ENCODE results near the gene BCL3. TPM values are rescaled to one million over a fixed set of nuclear protein-coding genes. Genes with fewer than 3 reads are reported as not detected.
"Not testable (repeated sequence)": the region's sequence is repeated elsewhere in the genome, so short reads cannot be mapped to it uniquely, and the experiment has no call there.

Gene BCL3
- 4.4 and 7.0 TPM in 2 replicates for total RNA-seq (2014; rRNA removed; shearing (Covaris generic))

- DNase-seq (ENCODE audit: low spot score), result peak; percentile 46
Measured at GRCh38 chr19:44748426-44749254, at the start of gene BCL3. BCL3 (plus strand) TSS chr19:44748708; CDS start chr19:44748791, 83 bp downstream.

DNA sequence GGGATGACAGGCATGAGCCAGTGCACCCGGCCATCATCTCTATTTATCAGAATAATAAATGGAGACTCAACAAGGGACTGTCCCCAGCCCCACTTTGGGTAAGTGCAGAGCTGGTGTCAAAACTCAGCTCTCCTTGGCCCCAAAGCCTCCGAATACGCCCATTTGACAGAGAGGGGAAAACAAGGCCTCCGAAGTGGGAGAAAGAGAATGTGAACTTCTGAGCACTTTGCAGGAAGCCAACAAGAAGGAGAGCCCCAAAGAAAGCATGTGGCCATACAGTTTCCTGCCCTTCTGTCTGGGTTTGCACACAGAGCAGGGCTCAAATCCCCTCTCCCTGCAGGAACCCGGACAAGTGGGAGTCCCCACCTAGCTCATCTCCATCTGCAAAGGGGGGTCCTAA lies 48.0 kb upstream of the BCL3 start:
- DNase-seq (ENCODE audit: low spot score), result no peak

DNA sequence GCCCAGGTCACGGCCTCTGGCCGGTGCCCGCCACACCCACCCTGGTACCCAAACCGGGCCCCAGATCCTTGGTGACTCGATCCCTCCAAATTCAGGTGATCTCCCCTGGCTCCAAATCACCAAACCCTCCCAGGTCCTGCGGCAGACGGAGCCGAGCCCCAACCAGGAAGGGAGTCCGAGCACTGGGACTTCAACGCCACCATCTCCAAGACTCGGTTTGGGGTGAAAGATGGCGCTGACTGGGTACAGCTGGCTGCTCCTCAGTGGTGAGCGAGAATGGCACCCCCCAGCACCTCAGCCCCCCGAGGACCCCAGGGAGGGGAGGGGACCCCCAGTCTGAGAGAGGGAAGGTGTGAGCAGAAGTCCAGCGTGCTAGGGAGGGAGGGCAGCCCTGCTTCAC lies 47.3 kb upstream of the BCL3 start:
- DNase-seq (ENCODE audit: low spot score), result no peak

DNA sequence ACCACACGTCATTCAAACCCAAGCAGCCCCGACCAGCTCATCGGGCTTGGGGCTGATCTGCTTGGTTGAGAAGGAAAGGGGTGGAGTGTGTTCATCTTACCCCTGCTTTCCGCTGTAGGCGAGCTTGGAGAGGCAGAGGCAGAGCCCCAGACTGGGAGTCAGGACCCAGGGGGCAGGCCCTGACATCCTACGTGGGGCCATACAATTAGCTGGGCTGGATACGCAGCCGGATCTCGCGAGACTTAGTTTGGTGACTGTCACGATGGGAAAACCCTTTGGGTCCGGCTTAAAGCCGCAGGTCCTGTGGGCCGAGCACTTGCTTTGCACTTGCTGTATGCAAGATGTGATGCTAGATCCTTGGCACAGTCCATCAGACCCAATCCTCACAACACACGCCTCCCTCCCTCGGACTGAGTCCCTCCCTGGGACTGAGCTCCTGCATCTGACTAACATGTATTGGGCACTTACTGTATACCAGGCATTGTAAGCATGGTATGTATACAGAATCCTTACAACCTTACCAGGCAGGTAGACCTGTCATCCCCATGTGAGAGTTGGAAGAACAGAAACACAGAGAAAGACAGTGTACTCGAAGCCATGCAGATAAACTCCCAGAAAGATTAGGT lies 45.8 kb upstream of the BCL3 start:
- no peak for DNase-seq (ENCODE audit: low spot score)

- no peak for DNase-seq (ENCODE audit: low spot score)
Measured at GRCh38 chr19:44703336-44704078, 45.0 kb upstream of the BCL3 start.

- DNase-seq (ENCODE audit: low spot score), result no peak
Measured at GRCh38 chr19:44704982-44705381, 43.5 kb upstream of the BCL3 start.

DNA sequence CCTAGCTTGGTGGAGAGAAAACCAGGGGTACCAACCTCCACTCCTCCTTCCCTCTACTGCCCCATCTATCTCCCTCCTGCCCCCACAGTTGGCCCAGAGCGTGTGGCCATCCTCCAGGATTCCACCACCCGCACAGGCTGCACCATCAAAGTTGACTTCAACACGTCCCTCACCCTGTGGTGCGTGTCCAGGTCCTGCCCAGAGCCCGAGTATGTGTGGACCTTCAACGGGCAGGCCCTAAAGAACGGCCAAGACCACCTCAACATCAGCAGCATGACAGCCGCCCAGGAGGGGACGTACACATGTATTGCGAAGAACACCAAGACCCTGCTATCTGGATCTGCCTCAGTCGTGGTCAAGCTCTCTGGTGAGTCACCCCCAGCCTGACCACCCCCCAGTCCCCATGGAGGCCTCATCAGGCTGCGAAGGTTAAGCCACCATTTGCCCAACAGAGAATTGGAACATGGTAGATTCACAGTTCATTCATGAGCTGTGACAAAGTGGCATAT lies 43.0 kb upstream of the BCL3 start:
- no peak for DNase-seq (ENCODE audit: low spot score)

DNA sequence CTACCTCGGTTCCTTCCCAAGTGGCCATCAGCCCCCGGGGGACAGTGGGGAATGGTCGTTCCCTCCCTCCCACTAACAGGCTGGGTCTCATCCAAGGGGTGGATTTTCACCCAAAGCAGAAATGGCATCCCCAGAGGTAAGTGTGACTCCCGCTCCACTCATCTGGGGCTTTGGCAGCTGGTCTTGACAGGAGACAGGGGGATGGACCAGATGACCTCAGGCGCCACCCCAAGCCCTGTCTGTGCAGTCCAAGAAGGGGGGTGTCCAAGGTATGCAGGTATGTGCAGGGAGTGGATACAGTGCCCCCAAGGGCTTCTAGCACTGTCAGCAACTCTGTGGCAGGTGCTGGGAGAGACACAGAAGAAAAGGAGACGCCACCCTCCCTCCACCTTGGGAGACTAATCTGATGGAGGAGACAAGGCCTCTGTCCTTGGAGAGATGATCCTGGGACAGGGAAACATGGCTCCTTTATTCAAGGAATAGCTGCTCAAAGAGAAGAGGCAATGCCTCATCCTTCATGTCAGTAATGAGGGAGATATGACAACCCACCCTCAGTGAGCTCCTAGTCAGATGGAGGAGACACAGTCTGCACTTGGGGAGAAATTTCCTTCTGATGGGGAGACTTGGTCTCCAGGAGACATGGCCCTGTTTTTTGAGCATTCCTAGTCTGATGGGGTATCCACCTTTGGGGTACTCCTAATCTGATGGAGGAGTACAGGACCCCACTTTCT lies 41.8 kb upstream of the BCL3 start:
- no peak for DNase-seq (ENCODE audit: low spot score)

DNA sequence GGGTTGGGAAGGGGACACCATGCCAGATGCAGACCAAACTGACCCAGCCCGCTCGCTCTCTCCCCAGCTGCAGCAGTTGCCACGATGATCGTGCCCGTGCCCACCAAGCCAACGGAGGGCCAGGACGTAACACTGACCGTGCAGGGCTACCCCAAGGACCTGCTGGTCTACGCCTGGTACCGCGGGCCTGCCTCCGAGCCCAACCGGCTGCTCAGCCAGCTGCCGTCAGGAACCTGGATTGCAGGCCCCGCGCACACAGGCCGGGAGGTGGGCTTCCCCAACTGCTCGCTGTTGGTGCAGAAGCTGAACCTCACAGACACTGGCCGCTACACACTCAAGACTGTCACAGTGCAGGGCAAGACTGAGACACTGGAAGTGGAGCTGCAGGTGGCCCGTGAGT lies 40.7 kb upstream of the BCL3 start:
- no peak for DNase-seq (ENCODE audit: low spot score)

- no peak for DNase-seq (ENCODE audit: low spot score)
Measured at GRCh38 chr19:44708940-44709339, 39.6 kb upstream of the BCL3 start.

- DNase-seq (ENCODE audit: low spot score), result not testable (repeated sequence)
Measured at GRCh38 chr19:44709434-44710266, 38.9 kb upstream of the BCL3 start.

DNA sequence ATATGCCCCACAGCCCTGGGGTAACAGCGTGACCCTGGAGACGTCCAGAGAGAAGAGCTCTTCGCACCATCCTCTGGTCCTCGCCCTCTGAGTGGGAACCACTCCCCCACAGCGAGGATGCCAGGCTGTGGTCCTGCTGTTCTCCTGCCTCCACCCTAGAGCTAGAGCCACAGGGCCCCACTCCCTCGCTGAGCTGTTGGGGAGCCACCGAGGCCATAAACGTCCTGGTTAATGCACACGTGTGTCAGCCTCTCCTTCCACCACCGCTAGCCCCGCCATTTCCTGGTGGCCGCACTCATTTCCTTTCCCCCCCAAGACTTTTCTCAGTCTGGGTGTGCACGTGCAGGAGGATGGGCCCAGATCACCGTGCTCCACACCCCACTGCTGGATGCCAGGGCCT lies 38.0 kb upstream of the BCL3 start:
- no peak for DNase-seq (ENCODE audit: low spot score)

DNA sequence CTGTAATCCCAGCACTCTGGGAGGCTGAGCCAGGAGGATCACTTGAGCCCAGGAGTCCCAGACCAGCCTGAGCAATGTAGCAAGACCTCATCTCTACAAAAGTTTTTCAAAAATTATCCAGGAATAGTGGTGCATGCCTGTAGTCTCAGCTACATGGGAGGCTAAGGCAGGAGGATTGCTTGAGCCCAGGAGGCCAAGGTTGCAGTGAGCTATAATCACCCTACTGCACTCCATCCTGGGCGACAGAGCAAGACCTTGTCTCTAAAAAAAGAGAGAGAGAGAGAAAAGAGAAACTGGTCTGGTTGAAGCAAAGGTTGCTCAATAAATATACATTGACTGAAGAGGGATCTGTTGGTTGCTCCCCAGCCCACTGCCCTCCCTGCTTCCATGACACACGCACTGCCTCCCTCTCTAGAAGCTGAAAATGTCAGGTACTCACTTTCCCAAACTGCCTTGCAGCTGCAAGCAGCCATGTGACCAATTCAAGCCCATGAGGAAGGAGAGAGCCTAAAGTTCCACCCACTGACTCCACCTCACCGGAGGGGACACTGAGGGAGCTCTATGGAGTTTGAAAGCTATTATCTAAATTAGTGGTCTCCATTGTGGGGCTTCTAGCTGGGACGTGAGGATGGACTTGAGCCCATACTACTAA lies 35.5 kb upstream of the BCL3 start:
- no peak for DNase-seq (ENCODE audit: low spot score)

DNA sequence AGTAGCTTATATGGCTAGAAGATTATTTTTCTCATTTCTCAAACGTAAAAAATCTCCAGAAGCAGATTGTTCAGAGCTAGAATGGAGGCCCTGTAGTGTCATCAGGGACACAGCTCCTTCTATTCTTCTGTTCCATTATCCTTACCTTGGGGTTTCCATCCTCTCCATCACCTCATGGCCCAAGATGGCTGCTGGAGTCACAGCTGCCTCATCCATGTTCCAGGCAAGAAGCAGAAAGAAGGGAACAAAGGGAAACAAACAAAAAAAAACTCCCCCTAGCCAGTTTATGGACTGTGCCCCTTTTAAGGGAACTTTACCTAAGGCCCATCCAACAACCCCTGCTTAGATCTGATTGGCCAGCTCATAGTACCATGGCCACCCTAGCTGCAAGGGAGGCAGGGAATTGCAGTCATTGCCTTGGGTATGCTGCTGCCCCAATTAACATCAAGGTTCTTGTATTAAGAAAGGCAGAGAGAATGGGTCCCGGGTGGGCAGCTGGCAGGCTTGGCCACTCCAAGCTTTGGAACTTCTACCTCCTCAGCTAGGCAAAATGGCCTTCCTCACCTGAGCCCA lies 33.8 kb upstream of the BCL3 start:
- no peak for DNase-seq (ENCODE audit: low spot score)

- no peak for DNase-seq (ENCODE audit: low spot score)
Measured at GRCh38 chr19:44717603-44718002, 30.9 kb upstream of the BCL3 start.

DNA sequence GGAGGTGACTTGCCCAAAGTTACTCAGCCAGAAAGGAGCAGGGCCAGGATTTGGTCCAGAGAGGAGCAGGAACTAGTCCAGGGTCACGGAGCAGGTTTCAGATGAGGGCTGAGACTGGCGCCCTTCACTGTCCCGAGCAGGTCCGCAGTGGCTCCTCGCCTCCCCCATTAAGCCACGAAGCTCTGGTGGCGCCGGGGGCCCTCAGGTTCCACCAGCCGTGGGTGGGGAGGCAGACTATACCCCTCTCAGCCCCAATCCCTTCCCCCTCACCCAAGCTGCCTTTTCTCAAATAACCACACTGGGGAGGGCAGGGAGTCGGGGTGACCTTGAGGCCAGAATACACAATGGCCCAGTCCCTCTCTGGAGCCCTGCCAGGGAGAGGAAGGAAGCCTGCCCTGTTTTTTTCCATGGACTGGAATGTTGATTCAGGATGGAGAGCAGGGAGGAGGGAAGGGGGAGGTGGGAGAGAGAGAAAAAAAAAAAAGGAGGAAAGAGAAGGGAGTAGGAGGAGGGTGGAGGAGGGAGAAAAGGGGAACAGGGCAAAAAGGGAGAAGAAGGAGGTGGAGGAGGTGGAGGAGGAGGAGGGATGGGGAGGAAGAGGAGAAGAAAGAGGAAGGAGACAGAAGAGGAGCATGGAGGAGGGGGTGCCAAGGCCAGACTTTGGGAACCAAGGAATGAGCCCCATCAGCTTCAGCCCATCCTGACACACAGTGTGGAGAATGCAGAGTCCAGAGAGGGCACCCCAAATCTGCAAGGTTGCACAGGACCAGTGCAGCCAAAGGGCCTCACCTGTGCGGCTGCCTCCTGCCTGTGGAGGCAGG lies 29.9 kb upstream of the BCL3 start:
- peak; percentile 75 for DNase-seq (ENCODE audit: low spot score)

GRCh38 chr19:44719262-44719701 lies 29.2 kb upstream of the BCL3 start:
- no peak for DNase-seq (ENCODE audit: low spot score)

GRCh38 chr19:44720396-44720795 lies 28.1 kb upstream of the BCL3 start:
- DNase-seq (ENCODE audit: low spot score), result not testable (repeated sequence)

GRCh38 chr19:44720945-44721344 lies 27.6 kb upstream of the BCL3 start:
- DNase-seq (ENCODE audit: low spot score), result no peak

Data from A172 (cell line).